ENCODE measurements around the gene CTSF. TPM values are rescaled to one million over a fixed set of nuclear protein-coding genes. Genes with fewer than 3 reads are reported as not detected.
A peak's percentile ranks its signal among the peaks of the same experiment; 100 is the strongest.

The CTSF gene
- total and polyA plus RNA-seq, 2 donors from 2014 or later = 58.0 to 80.4 TPM

DNA sequence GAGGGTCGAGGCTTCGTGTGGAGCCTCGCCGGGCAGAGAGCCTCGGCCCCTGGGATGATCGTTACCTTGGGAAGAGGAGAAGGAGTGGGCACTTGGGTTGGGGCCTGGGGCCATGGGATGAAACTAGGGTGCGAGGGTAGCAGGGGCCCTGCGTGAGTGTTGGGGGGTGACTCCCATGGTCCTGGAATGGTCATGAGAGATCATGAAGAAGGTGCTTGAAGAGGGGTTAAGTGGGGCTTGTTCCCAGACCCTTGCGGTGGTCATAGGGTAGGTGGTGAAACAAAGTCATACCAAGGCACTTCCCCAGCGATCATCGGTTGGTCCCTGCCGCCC, 24.9 kb upstream of the CTSF start:
- no peak for TF ChIP-seq CTCF (IDR thresholded peaks at IDR 0.05; ENCODE audit: borderline replicate concordance, extremely low read depth, insufficient read depth)
- no peak for FAIRE-seq
- Histone ChIP-seq H3K27me3 (ENCODE audit: control insufficient read depth, insufficient read depth, low read length) (no peaks in the 10 kb centered on the region), H3K4me3 (ENCODE audit: low read length in 3 of 3) (peak overlapping the region; percentile 68 to 90 (median 70)), H3K9ac (ENCODE audit: low read length in 3 of 3) (peak overlapping the region; percentile 30 to 90 (median 81)), H3K27ac (ENCODE audit: low read depth in 2 of 2, low read length in 2 of 2) (peak overlapping the region; percentile 45 to 81), H3K4me1 (ENCODE audit: control insufficient read depth in 2 of 3, insufficient read depth in 2 of 3, low read depth in 1 of 3, low read length in 3 of 3) (peaks cover 0 to 24% (median 20%) of the 10 kb centered on the region in 3 donors), H3K36me3 (ENCODE audit: control insufficient read depth in 2 of 3, insufficient read depth in 3 of 3, low read length in 3 of 3) (no peaks in the 10 kb centered on the region), H3K9me3 (ENCODE audit: control insufficient read depth in 2 of 3, insufficient read depth in 1 of 3, low read length in 3 of 3) (no peaks in the 10 kb centered on the region)
- DNase-seq = no peak
- intact Hi-C loops (cut with DNase I) = no loop called here

DNA sequence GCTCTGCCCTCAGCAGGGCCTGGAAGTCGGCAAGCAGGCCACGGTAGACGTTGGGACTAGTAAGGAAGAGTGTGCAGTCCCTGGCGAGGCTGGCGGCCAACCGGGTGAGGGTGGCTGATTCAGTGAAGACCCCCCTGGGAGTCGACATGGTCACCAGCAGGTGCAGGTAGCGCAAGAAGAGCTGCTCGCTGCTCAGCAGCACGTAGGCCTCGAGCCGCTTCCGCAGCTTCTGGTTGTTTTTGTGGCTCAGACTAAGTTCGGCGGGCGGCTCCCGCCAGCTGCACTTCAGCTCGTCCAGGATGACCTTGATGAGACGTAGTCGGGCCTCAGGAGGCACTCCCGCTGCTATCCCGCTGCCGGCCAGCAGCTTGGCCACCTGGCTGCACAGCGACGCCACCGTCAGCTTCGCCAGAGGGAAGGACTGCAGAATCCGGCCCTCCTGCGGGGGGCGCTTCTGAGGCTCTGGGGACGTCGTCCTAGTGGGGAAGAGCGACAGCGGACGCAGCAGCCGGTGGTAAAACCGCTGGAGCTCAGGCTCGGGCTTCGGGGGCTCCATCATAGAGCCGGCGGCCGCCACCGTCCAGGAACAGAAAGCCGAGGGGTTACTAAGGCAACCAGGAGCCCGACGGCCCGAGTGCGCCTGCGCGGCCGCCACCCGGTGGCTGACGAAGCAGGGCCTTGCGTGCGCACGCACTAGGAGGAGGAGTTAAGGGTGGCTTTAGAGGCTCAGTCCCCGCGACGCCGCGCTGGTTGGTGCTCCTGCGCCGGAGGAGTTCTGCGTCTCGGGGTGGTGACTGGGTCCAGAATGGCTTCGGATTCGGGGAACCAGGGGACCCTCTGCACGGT, 24.3 kb upstream of the CTSF start, which contains the start of the genes CCDC87 and CCS:
TSS of gene CCDC87 (minus strand) at position 607 of the 846 bp plus-strand sequence. CDS start at position 559, 48 bp downstream.
TSS of gene CCS (plus strand) at position 729 of the 846 bp plus-strand sequence. CDS start at position 806, 77 bp downstream.
- DNase-seq (peak; percentile 95 to 99 (median 97)), FAIRE-seq (no peak)
- no peaks in the 10 kb centered on the region for H3K27me3 ChIP-seq (ENCODE audit: control insufficient read depth, insufficient read depth, low read length)
- H3K36me3 ChIP-seq (ENCODE audit: control insufficient read depth in 2 of 3, insufficient read depth in 3 of 3, low read length in 3 of 3) = no peaks in the 10 kb centered on the region
- peak within 1 kb of the TSS; percentile 30 to 90 (median 81) for H3K9ac ChIP-seq (ENCODE audit: low read length in 3 of 3)
- no peaks in the 10 kb centered on the region for H3K9me3 ChIP-seq (ENCODE audit: control insufficient read depth in 2 of 3, insufficient read depth in 1 of 3, low read length in 3 of 3)
- intact Hi-C loops (cut with DNase I) = no loop called here
- TF ChIP-seq CTCF (IDR thresholded peaks at IDR 0.05; ENCODE audit: borderline replicate concordance, extremely low read depth, insufficient read depth) = peak; percentile 41
- H3K4me3 ChIP-seq (ENCODE audit: low read length in 3 of 3) = peak within 1 kb of the TSS; percentile 68 to 90 (median 72)
- H3K27ac ChIP-seq (ENCODE audit: low read depth in 2 of 2, low read length in 2 of 2) = peak within 1 kb of the TSS; percentile 60 to 81
- peaks cover 0 to 24% (median 20%) of the 10 kb centered on the region in 3 donors for H3K4me1 ChIP-seq (ENCODE audit: control insufficient read depth in 2 of 3, insufficient read depth in 2 of 3, low read depth in 1 of 3, low read length in 3 of 3)

DNA sequence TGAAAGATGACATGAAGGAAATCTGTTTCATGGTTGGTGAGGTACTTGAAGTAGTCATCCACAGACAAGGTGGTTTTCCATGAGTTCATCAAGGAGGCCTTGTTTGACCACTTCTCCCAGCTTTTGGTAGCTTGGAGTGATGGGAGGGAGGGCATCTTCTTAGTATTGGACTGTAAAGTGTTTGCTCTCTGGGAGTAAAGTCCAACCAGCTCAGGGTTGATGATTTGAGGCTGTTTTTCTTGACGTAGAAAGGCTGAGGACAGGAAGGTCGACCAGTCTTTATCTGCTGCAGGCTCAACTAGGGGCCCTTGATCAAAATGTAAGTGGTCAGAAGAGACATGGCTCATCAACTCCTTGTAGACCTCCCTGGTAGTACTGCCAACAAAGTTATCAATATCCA, 22.8 kb upstream of the CTSF start:
- DNase-seq (no peak), FAIRE-seq (no peak)
- H3K9ac ChIP-seq (ENCODE audit: low read length in 3 of 3) = no peak overlapping the region
- H3K4me3 ChIP-seq (ENCODE audit: low read length in 3 of 3) = no peak overlapping the region
- intact Hi-C loops (cut with DNase I) = no loop called here
- no peak for TF ChIP-seq CTCF (IDR thresholded peaks at IDR 0.05; ENCODE audit: borderline replicate concordance, extremely low read depth, insufficient read depth)
- H3K9me3 ChIP-seq (ENCODE audit: control insufficient read depth in 2 of 3, insufficient read depth in 1 of 3, low read length in 3 of 3) = no peaks in the 10 kb centered on the region
- no peak overlapping the region for H3K27ac ChIP-seq (ENCODE audit: low read depth in 2 of 2, low read length in 2 of 2)
- H3K4me1 ChIP-seq (ENCODE audit: control insufficient read depth in 2 of 3, insufficient read depth in 2 of 3, low read depth in 1 of 3, low read length in 3 of 3) = peaks cover 0 to 24% (median 20%) of the 10 kb centered on the region in 3 donors
- no peaks in the 10 kb centered on the region for H3K36me3 ChIP-seq (ENCODE audit: control insufficient read depth in 2 of 3, insufficient read depth in 3 of 3, low read length in 3 of 3)
- H3K27me3 ChIP-seq (ENCODE audit: control insufficient read depth, insufficient read depth, low read length) = no peaks in the 10 kb centered on the region
